ENCODE results near the gene CLDN14.

DNA sequence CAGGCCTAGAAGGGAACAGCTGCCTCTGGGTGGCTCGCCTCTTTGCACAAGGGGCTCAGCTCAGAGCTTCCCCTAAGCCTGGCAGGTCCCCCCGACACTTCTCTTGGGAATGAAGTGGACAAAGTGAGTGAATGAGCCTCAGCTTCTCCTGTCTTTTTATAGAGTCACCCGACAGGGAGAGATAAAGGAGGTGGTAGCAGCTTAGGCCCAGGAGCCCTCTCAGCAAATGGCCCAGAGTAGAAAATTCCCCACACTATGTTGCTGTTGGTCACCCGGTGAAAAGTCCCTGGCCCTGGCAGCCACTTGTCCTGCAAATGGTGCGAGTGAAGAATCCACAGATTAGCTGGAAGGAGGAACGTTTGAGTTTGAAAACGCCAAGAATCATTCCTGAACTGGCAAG, 2.4 kb downstream of the CLDN14 start:
- TF ChIP-seq, protein P1, sequence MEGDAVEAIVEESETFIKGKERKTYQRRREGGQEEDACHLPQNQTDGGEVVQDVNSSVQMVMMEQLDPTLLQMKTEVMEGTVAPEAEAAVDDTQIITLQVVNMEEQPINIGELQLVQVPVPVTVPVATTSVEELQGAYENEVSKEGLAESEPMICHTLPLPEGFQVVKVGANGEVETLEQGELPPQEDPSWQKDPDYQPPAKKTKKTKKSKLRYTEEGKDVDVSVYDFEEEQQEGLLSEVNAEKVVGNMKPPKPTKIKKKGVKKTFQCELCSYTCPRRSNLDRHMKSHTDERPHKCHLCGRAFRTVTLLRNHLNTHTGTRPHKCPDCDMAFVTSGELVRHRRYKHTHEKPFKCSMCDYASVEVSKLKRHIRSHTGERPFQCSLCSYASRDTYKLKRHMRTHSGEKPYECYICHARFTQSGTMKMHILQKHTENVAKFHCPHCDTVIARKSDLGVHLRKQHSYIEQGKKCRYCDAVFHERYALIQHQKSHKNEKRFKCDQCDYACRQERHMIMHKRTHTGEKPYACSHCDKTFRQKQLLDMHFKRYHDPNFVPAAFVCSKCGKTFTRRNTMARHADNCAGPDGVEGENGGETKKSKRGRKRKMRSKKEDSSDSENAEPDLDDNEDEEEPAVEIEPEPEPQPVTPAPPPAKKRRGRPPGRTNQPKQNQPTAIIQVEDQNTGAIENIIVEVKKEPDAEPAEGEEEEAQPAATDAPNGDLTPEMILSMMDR (IDR thresholded peaks at IDR 0.05): no peak
- no peak for TF ChIP-seq POLR2A (IDR thresholded peaks at IDR 0.05)
